Cardiac fibroblast (primary cell): ENCODE results near the gene FZR1.

ENCODE experiments used
- DNase-seq, 2 donors: peaks; one replicate each; pipeline versions ENCODE4 v3.0.0 to v3.0.0-alpha.2; 2010; ENCODE audit warnings: low read depth in 2 of 2
- H3K4me3 ChIP-seq, 2 donors: replicated peaks in 1 of 2; 1 replicate in 1 of 2; 2 replicates in 1 of 2; pipeline ENCODE4 v1.5.1; 2011; ENCODE audit warnings: low read depth in 2 of 2, low read length in 2 of 2, mild to moderate bottlenecking in 2 of 2, moderate library complexity in 1 of 2
- CTCF ChIP-seq: IDR thresholded peaks from one replicate; pipeline ENCODE4 v1.5.1; 2011; ENCODE audit warnings: low read depth, mild to moderate bottlenecking, low read length, inconsistent platforms

FZR1 gene

GRCh38 chr19:3521104-3521445 is 15.0 kb downstream of the FZR1 start:
- DNase-seq, result no peak
- no peak overlapping the region for H3K4me3 ChIP-seq
- TF ChIP-seq CTCF, result no peak

GRCh38 chr19:3522421-3523360 is 16.6 kb downstream of the FZR1 start:
- no peak for DNase-seq
- H3K4me3 ChIP-seq, result no peak overlapping the region
- TF ChIP-seq CTCF, result no peak

- DNase-seq, result no peak
- no peak for TF ChIP-seq CTCF
- H3K4me3 ChIP-seq, result no peak overlapping the region
These were observed 17.4 kb downstream of the FZR1 start for GRCh38 chr19:3523361-3524077.

GRCh38 chr19:3524078-3524842 is 18.1 kb downstream of the FZR1 start:
- H3K4me3 ChIP-seq, result no peak overlapping the region

GRCh38 chr19:3524904-3525451 is 18.9 kb downstream of the FZR1 start:
- no peak for DNase-seq
- TF ChIP-seq CTCF, result no peak
- H3K4me3 ChIP-seq, result no peak overlapping the region

More at GRCh38 chr19:3524078-3524842, 18.1 kb downstream of the FZR1 start:
- no peak for DNase-seq
- TF ChIP-seq CTCF, result no peak

GRCh38 chr19:3526507-3527237 is 20.6 kb downstream of the FZR1 start:
- no peak for DNase-seq

More at GRCh38 chr19:3526507-3527237, 20.6 kb downstream of the FZR1 start:
- H3K4me3 ChIP-seq, result no peak overlapping the region
- peak; percentile 18 for TF ChIP-seq CTCF
